NCI-H526 treated with DMSO at 0.1 percent for 48 hours (cell line): ENCODE data around the gene FARSA.
"Not testable (repeated sequence)": the region's sequence is repeated elsewhere in the genome, so short reads cannot be mapped to it uniquely, and the experiment has no call there.

Source experiments
- DNase-seq: peaks from one replicate; lab custom pipeline; 2025; lab: John Stamatoyannopoulos, UW

FARSA gene

DNA sequence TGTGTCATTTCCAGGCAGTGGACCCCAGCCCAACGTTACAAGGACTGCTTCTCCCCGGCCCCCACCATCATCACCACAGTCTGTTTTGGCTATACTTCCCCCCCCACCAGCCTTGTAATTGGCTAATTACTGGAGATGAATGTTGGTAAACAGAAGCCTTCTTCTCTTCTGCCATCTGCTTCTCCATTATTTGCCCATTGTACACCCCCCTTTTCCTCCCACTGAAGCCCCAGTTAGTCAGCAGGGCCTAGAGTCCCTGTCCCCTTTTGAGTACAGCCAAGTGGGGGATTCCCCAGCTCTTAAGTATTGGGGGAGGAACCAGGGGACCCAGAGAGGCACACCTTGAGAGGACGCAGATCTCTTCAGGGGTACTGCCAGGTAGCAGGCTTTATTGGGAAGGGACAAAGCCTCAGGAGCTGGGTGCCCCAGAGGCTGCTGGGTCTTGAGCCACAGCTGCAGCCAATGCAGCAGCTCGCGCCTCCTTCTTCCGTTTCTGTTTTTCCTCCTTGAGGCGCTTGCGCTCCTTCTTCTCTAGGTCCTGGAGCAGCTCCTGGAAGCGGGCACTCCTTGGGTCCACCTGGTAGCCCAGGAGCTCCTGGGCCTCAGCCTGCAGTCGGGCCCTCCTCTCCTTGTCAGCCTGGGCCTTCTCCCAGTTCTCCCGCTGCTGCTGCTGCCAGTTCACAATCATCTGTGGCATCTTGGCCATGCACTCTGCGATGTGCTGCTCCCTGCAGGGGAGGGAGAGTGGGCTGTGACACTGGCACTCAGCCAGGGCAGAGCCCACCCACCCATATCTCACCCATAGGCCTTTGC, 20.5 kb upstream of the FARSA start:
- DNase-seq, result no peak

GRCh38 chr19:12953138-12953798, 19.8 kb upstream of the FARSA start:
- DNase-seq, result no peak

DNA sequence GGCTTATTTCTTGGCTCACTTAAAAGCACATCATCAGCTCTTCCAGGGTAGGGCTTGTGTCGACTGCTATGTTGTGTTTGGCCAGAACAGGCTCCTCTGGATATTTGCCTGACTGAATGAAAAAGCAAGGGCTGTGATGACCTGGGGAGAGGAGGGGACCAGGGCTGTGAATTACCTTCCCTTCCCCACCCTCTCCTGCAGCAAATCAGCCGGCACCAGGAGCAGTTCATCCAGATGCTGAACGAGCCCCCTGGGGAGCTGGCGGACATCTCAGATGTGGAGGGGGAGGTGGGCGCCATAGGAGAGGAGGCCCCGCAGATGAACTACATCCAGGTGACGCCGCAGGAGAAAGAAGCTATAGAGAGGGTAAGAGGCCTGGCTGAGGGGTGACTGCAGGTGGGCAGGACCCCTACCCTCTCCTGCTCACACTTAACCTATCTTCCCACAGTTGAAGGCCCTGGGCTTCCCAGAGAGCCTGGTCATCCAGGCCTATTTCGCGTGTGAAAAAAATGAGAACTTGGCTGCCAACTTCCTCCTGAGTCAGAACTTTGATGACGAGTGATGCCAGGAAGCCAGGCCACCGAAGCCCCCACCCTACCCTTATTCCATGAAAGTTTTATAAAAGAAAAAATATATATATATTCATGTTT, 19.1 kb upstream of the FARSA start:
- no peak for DNase-seq

DNA sequence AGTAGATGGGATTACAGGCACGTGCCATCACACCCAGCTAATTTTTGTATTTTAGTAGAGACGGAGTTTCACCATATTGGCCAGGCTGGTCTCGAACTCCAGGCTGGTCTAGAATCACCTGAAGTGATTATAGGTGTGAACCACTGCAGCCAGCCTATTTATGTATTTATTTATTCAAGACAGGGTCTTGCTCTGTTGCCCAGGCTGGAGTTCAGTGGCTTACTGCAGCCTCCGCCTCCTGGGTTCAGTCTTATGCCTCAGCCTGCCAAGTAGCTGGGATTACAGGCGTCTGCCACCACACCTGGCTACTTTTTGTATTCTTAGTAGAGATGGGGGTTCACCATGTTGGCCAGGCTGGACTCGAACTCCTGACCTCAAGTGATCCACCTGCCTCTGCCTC, 18.5 kb upstream of the FARSA start:
- not testable (repeated sequence) for DNase-seq

DNA sequence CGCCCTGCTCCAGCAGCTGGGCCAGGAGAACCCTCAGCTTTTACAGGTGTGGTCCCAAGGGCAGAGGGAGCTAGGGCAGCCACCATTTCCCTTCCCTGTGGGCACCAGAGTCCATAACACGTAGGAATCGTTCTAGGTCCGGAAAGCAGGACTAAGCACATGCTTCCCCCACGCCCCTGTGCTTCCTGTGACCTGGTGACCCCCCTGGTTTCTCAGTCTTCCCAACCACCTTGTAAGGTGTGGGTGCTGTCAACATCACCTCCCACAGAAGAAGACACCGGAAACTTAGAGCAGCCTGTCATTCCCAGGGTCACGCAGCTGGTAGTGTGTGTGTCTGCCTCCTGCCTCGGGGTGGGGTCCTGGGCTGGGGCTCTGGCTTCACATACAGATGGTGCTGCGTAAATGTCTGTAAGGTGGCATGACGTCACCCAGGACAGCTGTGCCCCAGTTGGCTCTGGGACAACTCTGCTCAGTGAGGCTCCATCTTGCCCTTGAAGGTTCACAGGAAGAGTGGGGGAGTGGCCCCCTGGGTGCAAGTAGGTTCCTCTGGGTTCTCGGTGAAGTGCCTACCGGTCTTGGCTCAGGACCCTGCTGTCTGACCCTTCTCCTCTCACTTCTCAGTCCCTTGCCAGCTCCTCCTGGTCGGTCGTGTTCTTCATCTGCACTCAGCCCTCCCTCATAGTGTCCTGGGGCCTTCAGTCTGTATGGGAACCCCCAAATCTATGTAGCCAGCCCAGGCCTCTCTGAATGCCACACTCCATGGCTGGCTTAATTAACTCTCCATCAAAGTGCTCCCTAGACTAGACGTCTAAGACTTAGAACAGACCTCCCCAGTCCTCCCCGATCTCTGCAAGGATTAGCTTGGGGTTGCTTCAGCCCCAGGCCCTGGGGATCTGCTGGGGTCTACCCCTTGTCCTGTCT, 16.1 kb upstream of the FARSA start:
- DNase-seq, result no peak

- DNase-seq, result no peak
Measured at GRCh38 chr19:12948612-12949362, 15.3 kb upstream of the FARSA start.

DNA sequence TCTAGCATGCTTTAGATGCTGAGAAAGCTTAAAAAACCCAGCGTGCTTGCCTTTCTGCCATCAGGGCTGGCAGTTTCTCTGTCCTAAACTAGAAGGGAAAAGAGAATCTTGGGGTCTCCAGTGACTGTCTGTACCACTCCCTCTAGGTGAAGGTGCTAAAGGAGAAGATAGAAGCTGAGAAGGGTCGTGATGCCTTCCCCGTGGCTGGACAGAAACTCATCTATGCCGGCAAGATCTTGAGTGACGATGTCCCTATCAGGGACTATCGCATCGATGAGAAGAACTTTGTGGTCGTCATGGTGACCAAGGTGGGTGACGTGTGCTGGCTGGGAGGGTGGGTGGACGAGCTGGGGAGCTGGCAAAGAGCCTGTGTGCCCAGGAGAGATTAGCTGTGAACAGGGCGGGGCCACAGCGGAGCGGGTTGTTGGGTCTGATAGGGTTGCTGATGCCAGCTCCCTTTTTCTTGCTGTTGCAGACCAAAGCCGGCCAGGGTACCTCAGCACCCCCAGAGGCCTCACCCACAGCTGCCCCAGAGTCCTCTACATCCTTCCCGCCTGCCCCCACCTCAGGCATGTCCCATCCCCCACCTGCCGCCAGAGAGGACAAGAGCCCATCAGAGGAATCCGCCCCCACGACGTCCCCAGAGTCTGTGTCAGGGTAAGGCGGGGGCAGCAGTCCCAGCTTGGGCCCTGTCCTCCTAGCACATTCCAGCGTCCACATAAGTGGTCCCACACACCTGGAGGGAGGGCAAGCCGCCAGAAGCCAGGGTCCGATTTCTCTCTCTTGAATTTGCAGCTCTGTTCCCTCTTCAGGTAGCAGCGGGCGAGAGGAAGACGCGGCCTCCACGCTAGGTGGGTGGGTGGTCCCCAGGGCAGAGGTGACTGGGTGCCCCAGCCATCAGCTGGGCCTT, 14.4 kb upstream of the FARSA start:
- no peak for DNase-seq

DNA sequence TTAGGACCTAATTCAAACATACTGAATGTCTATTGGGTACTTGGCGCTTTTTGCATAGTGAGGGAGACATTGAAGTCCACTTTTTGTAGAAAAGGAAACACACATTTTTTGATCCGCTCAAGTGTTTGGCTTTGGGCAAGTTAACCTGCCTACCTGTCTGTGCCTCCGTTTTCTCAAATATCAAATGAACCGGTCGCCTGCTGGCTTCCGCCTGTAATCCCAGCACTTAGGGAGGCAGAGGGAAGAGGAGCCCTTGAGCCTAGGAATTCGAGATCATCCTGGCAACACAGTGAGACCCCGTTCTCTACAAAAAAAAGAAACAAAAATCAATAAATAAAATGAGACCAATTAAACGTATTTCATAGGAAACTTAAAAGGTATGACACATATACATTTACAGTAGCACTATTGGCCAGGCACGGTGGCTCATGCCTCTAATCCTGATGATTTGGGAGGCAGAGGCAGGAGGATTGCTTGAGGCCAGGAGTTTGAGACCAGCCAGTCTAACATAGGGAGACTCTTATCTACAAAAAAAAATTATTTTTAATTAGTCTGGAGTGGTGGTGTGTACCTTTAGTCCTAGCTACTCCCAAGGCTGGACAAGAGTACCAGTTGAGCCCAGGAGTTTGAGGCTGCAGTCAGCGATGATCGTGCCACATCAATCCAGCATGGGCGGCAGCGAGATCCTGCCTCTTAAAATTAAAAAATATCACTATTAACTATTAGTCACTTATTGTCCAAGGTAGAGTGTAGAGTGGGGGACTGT, 13.4 kb upstream of the FARSA start:
- DNase-seq, result no peak

DNA sequence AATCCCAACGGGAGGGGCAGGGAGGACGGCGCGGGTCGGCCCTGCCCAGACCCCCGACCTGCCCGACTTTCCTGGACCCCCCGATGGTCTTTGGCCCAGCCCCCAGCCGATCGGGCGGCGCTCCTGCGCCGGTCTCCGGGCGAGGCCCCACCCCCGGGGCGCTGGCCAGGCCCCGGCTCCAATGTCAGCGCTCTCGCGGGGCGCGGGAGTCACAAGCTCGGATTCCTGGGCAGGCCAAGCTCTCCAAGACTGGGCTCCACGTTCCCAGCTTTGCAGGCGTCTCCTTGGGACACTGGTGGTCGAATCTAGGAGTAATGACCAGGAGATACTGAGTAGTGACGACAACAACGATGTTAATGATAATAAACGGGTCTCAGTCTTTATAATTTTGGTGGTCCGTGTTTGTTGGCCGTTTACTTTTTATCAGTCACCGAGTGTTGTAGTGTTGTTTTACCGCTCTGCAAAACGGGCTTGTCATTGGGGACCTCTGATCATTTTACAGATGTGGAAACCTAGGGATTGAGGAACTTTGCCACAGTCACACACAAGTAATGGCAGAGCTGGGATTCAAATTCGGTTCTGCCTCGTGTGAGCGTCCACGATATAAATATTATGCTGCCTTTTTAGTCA, 12.7 kb upstream of the FARSA start:
- DNase-seq, result no peak

DNA sequence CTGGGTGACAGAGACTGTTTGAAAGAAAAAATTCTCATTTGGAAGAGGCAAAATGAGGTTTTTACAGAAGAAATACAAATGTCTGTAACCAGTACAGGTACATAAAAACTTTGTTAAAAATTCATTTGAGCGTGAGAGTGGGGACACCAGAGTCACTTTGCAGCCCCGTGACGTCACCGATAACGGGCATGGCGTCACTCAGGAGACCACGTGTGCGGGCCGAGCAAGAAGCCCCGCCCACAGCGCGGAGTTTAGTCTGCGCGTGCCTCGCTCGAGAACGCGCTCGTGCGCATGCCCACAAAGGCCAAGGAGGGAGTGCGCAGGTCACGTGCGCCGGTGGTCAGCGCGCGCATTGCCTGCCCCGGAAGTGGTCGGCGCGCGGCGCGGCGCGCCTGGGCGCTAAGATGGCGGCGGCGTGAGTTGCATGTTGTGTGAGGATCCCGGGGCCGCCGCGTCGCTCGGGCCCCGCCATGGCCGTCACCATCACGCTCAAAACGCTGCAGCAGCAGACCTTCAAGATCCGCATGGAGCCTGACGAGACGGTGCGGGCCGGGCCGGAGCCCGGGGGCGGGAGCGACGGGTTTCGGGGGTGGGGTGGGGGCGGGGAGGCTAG, 12.1 kb upstream of the FARSA start, which contains the start of gene RAD23A:
RAD23A (plus strand) TSS at position 384 of the 613 bp plus-strand sequence; CDS start at position 471, 87 bp downstream.
- peak; percentile 74 for DNase-seq

DNA sequence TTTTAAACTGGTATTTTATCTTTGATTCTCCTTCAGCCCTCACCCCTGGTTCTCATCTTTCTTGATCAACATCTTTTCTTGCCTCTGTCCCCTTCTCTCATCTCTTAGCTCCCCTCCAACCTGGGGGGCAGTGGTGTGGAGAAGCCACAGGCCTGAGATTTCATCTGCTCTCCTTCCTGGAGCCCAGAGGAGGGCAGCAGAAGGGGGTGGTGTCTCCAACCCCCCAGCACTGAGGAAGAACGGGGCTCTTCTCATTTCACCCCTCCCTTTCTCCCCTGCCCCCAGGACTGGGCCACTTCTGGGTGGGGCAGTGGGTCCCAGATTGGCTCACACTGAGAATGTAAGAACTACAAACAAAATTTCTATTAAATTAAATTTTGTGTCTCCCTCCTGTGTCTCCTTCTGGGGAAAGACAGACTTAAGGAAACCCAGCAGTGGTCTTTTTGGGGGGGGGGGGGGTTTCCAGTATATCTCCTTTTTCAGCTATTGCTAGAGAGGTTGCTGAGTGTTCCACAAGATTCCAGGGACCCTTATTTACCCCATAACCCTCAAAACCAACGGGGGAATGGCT, 10.7 kb upstream of the FARSA start:
- no peak for DNase-seq

- DNase-seq, result no peak
Measured at GRCh38 chr19:12943437-12944044, 10.0 kb upstream of the FARSA start.

GRCh38 chr19:12940897-12941296, 7.4 kb upstream of the FARSA start:
- DNase-seq, result no peak

DNA sequence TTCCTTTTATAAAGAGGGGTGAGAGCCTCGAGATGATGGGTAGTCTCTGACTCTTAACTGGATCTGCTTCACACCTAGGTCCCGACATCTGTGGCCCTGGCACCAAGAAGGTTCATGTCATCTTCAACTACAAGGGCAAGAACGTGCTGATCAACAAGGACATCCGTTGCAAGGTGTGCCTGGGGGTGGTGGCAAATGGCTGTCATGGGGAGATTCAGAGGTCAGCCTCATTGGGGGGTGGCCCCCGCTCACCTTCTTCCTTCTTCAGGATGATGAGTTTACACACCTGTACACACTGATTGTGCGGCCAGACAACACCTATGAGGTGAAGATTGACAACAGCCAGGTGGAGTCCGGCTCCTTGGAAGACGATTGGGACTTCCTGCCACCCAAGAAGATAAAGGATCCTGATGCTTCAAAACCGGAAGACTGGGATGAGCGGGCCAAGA, 6.5 kb upstream of the FARSA start:
- DNase-seq, result no peak

DNA sequence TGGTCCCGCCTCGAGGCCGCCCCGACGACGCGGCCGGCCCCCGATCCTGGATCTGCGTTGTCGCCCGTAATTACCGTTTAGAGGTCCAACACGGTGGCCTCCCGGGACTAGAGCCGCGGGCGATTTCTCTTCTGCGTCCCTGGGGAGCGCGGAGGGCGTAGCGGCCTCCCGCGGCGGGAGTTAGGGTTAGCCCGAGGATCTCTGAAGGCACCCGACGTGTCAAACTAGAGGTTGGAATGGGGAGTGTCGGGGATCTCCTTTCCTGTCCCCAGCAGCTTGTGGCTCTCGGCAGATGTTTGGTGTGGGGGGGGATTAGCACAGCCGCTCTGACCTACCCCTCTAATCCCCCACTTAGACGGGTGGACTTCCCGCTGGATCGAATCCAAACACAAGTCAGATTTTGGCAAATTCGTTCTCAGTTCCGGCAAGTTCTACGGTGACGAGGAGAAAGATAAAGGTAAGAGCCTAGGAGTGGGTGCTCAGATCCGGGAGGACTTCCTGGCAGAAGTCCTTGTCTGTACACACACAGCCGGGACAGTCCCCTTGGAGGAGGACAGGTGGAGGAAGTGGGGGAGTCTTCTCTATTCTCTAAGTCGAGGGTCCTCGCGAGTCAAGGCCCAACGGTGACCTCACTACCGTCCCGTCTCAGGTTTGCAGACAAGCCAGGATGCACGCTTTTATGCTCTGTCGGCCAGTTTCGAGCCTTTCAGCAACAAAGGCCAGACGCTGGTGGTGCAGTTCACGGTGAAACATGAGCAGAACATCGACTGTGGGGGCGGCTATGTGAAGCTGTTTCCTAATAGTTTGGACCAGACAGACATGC, 5.5 kb upstream of the FARSA start:
- no peak for DNase-seq

- peak; percentile 90 for DNase-seq
Measured at GRCh38 chr19:12937927-12938778, 4.6 kb upstream of the FARSA start, which contains the start of gene CALR. TSS of gene CALR (plus strand) at chr19:12938609. CDS start at chr19:12938680, 71 bp downstream.
